T-helper 2 cell treated with Interferon-gamma antibody and Interleukin-4, amounts not matched to agents 5 μg/mL and 100 μg/mL, for 36 hours (primary cell): ENCODE data around the gene NXPH3.
A peak's percentile ranks its signal among the peaks of the same experiment; 100 is the strongest.

Source experiments
- DNase-seq: peaks from one replicate; pipeline ENCODE4 v3.0.0; 2021; ENCODE audit warnings: low spot score
- H3K27ac Mint-ChIP-seq: one replicate; pipeline ENCODE4 v1.8.0; 2021; ENCODE audit warnings: mild to moderate bottlenecking, mixed read lengths
- H3K27me3 Mint-ChIP-seq: one replicate; pipeline ENCODE4 v1.8.0; 2021; ENCODE audit warnings: low read depth, mixed read lengths
- H3K36me3 Mint-ChIP-seq: one replicate; pipeline ENCODE4 v1.8.0; 2021; ENCODE audit warnings: low read depth, mixed read lengths
- H3K4me1 Mint-ChIP-seq: one replicate; pipeline ENCODE4 v1.8.0; 2021; ENCODE audit warnings: low read depth, mixed read lengths
- H3K4me3 Mint-ChIP-seq: one replicate; pipeline ENCODE4 v1.8.0; 2022; ENCODE audit warnings: mild to moderate bottlenecking, moderate library complexity, mixed read lengths
- H3K9me3 Mint-ChIP-seq: one replicate; pipeline ENCODE4 v1.8.0; 2021; ENCODE audit warnings: mixed read lengths

The NXPH3 gene

GRCh38 chr17:49598918-49599317 lies 23.2 kb downstream of the NXPH3 start:
- peaks cover 5% of the 10 kb centered on the region for H3K4me1 Mint-ChIP-seq
- no peak overlapping the region for H3K27ac Mint-ChIP-seq
- peaks cover 50% of the 10 kb centered on the region for H3K36me3 Mint-ChIP-seq
- no peaks in the 10 kb centered on the region for H3K27me3 Mint-ChIP-seq
- H3K4me3 Mint-ChIP-seq = no peak overlapping the region
- H3K9me3 Mint-ChIP-seq = no peaks in the 10 kb centered on the region
- DNase-seq = no peak

GRCh38 chr17:49600949-49601348 lies 25.3 kb downstream of the NXPH3 start:
- Mint-ChIP-seq H3K4me3 (no peak overlapping the region), H3K36me3 (peaks cover 53% of the 10 kb centered on the region), H3K9me3 (no peaks in the 10 kb centered on the region), H3K27ac (no peak overlapping the region), H3K4me1 (peaks cover 5% of the 10 kb centered on the region), H3K27me3 (no peaks in the 10 kb centered on the region)
- no peak for DNase-seq

- Mint-ChIP-seq H3K4me3 (no peak overlapping the region), H3K4me1 (peaks cover 5% of the 10 kb centered on the region), H3K27ac (no peak overlapping the region), H3K27me3 (no peaks in the 10 kb centered on the region), H3K36me3 (peaks cover 50% of the 10 kb centered on the region), H3K9me3 (no peaks in the 10 kb centered on the region)
- DNase-seq = no peak
Measured at GRCh38 chr17:49602783-49603182, 27.1 kb downstream of the NXPH3 start.

- Mint-ChIP-seq H3K9me3 (no peaks in the 10 kb centered on the region), H3K27ac (no peak overlapping the region), H3K4me1 (peaks cover 5% of the 10 kb centered on the region), H3K36me3 (peaks cover 51% of the 10 kb centered on the region), H3K27me3 (no peaks in the 10 kb centered on the region), H3K4me3 (no peak overlapping the region)
- no peak for DNase-seq
Measured at GRCh38 chr17:49603238-49603637, 27.6 kb downstream of the NXPH3 start.

- no peaks in the 10 kb centered on the region for H3K9me3 Mint-ChIP-seq
- no peak overlapping the region for H3K4me3 Mint-ChIP-seq
- H3K27ac Mint-ChIP-seq = no peak overlapping the region
- no peaks in the 10 kb centered on the region for H3K27me3 Mint-ChIP-seq
- DNase-seq = no peak
- peaks cover 5% of the 10 kb centered on the region for H3K4me1 Mint-ChIP-seq
- H3K36me3 Mint-ChIP-seq = peaks cover 51% of the 10 kb centered on the region
Measured at GRCh38 chr17:49603720-49604119, 28.0 kb downstream of the NXPH3 start.

- Mint-ChIP-seq H3K27ac (no peak overlapping the region), H3K27me3 (no peaks in the 10 kb centered on the region), H3K4me3 (no peak overlapping the region), H3K9me3 (no peaks in the 10 kb centered on the region), H3K36me3 (peaks cover 47% of the 10 kb centered on the region), H3K4me1 (peaks cover 5% of the 10 kb centered on the region)
- no peak for DNase-seq
Measured at GRCh38 chr17:49604314-49604869, 28.7 kb downstream of the NXPH3 start.

GRCh38 chr17:49610883-49611584 lies 35.4 kb downstream of the NXPH3 start:
- Mint-ChIP-seq H3K36me3 (peaks cover 42% of the 10 kb centered on the region), H3K9me3 (no peaks in the 10 kb centered on the region), H3K4me1 (no peaks in the 10 kb centered on the region), H3K27me3 (no peaks in the 10 kb centered on the region), H3K4me3 (no peak overlapping the region), H3K27ac (no peak overlapping the region)
- DNase-seq = no peak

GRCh38 chr17:49612726-49613125 lies 37.1 kb downstream of the NXPH3 start:
- no peak for DNase-seq
- Mint-ChIP-seq H3K27me3 (no peaks in the 10 kb centered on the region), H3K27ac (no peak overlapping the region), H3K4me3 (no peak overlapping the region), H3K4me1 (no peaks in the 10 kb centered on the region), H3K36me3 (peaks cover 42% of the 10 kb centered on the region), H3K9me3 (no peaks in the 10 kb centered on the region)

- no peak overlapping the region for H3K4me3 Mint-ChIP-seq
- DNase-seq = no peak
- H3K27me3 Mint-ChIP-seq = no peaks in the 10 kb centered on the region
- H3K9me3 Mint-ChIP-seq = no peaks in the 10 kb centered on the region
- no peak overlapping the region for H3K27ac Mint-ChIP-seq
- peaks cover 41% of the 10 kb centered on the region for H3K36me3 Mint-ChIP-seq
- peaks cover 2% of the 10 kb centered on the region for H3K4me1 Mint-ChIP-seq
Measured at GRCh38 chr17:49613182-49613800, 37.6 kb downstream of the NXPH3 start.

- Mint-ChIP-seq H3K4me1 (peaks cover 13% of the 10 kb centered on the region), H3K27ac (no peak overlapping the region), H3K4me3 (no peak overlapping the region), H3K9me3 (no peaks in the 10 kb centered on the region), H3K36me3 (peaks cover 41% of the 10 kb centered on the region), H3K27me3 (no peaks in the 10 kb centered on the region)
- DNase-seq = no peak
Measured at GRCh38 chr17:49616086-49616485, 40.4 kb downstream of the NXPH3 start.

- Mint-ChIP-seq H3K4me3 (no peak overlapping the region), H3K27me3 (no peaks in the 10 kb centered on the region), H3K36me3 (peaks cover 44% of the 10 kb centered on the region), H3K9me3 (no peaks in the 10 kb centered on the region), H3K27ac (peak overlapping the region; percentile 28), H3K4me1 (peaks cover 13% of the 10 kb centered on the region)
- DNase-seq = no peak
Measured at GRCh38 chr17:49616601-49617131, 41.0 kb downstream of the NXPH3 start.

- DNase-seq = no peak
- no peak overlapping the region for H3K4me3 Mint-ChIP-seq
- H3K4me1 Mint-ChIP-seq = peaks cover 18% of the 10 kb centered on the region
- no peaks in the 10 kb centered on the region for H3K27me3 Mint-ChIP-seq
- peaks cover 47% of the 10 kb centered on the region for H3K36me3 Mint-ChIP-seq
- H3K27ac Mint-ChIP-seq = peak overlapping the region; percentile 48
- H3K9me3 Mint-ChIP-seq = no peaks in the 10 kb centered on the region
Measured at GRCh38 chr17:49618028-49618611, 42.4 kb downstream of the NXPH3 start.

GRCh38 chr17:49621420-49621819 lies 45.7 kb downstream of the NXPH3 start:
- Mint-ChIP-seq H3K9me3 (no peaks in the 10 kb centered on the region), H3K4me3 (no peak overlapping the region), H3K27ac (no peak overlapping the region), H3K36me3 (peaks cover 35% of the 10 kb centered on the region), H3K27me3 (no peaks in the 10 kb centered on the region), H3K4me1 (peaks cover 18% of the 10 kb centered on the region)
- DNase-seq = no peak

GRCh38 chr17:49621946-49622529 lies 46.4 kb downstream of the NXPH3 start:
- H3K9me3 Mint-ChIP-seq = no peaks in the 10 kb centered on the region
- no peak for DNase-seq
- peaks cover 31% of the 10 kb centered on the region for H3K36me3 Mint-ChIP-seq
- no peak overlapping the region for H3K4me3 Mint-ChIP-seq
- peaks cover 18% of the 10 kb centered on the region for H3K4me1 Mint-ChIP-seq
- peak overlapping the region; percentile 45 for H3K27ac Mint-ChIP-seq
- H3K27me3 Mint-ChIP-seq = no peaks in the 10 kb centered on the region
